Measurements from ENCODE around the gene TTLL4.

The TTLL4 gene

DNA sequence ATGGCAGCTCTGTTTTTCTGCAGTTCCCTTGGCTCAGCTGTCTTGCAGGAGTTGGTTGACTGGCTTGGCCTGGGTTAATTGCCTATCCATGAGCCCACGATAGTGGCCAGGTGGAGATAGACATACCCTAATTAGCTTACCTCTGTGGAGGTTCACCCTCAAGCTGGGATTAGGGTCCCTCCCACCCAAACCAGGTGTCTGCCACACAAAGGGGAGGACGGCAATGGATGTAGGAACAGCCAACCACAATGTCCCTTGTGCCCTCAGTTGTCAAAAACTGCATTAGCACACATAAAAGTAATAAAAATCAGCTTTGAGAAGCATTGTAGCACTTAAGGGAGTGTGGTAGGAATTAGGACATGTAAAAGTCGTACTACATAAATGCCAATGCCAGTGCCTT, 75.5 kb downstream of the TTLL4 start:
- DNase-seq, result no peak

DNA sequence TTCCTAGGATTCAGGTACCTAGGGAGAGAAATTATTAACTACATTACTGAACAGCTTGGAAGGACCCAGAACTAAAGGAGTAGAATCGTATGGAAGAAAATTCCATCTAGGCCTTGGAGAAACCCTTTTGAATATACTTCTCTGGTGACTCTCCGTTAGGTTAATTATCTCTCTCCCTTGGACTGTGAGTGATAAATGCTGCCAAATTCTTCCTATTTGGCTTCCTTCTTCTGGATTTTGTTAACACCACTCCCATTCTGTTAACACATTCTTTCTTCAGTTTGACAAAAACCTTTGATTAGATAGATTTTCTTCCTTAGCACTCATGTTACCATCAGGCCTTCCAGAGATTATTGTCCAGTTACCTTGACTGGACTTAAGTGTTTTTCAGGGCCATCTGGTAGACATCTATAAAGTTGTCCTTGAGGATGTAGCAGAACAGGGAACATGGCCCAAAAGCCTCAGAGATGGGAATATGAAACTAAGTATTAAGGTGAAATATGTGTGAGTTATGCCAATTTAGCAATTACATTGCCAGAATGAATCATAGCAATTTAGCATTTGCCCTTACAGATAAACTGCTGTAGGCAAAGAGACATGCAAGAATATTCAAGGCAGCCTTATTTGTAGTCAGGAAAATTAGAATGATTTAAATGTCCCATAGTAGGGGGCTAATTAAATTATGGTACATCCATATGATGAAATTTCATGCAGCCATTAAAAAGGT, 78.1 kb downstream of the TTLL4 start:
- no peak for DNase-seq

DNA sequence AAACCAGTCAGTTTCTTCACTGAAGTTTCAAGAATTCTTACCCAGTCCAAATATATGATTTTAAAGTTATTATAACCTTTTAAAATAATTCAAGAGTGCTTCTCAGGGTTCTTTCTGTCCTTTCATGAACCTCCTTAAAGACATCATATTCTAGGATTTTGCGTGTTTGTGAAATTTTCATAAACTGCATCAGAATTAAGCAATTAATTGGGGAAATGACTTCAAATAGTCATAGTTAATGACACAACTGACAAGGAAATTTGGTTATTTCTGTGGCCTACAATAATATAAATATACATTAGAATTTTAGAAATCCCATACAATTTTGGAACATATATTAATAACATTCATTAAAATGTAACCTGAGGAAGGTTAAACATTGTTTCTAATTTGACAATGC, 81.8 kb downstream of the TTLL4 start:
- no peak for DNase-seq

DNA sequence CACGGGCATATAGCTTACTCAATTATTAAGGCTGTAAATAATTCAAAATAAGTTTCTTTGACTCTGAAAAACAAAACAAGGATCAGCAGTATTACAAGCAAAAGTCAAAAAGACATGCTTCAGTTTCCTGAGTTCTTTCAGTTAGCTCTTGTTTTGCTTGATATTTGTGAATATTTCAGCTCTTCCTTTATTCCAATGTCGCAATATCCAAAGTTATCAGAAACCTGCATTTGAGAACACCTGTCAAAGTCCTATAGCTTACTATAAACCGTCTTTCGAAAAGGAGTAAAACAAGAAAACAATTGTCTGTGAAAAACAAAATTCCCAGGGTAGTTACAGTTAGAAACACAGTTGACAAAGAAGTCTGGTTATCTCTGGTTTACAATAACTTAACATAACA, 86.1 kb downstream of the TTLL4 start:
- no peak for DNase-seq

DNA sequence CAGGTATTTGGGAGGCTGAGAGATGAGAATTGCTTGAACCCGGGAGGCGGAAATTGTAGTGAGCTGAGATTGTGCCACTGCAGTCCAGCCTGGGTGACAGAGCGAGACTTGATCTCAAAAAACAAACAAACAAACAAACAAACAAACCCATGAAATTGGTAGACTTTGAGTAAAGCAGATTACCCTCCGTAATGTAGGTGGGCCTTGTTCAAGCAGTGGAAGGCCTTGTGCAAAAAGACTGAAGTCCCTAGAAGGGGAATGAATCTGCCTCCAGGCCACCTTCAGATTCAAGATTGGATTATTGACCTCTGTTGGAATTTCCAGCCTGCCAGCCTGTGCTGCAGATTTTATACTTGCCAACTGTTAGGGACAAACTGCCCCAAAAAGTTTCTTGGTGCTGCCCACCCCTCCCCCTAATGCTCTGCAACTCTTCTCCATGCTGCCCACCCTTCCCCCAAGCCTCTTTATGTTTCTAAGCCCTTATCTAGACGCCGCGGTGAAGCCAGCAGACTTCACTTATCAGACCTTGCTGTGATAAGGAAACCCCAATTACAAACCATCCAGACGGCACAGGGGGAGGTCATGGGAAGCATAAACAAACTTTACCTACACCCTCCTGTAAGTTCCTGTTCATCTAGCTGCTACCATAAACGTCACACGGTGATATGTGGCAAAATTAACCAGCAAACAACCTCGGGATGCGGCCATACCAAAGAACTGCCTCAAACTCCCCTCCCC, 88.3 kb downstream of the TTLL4 start:
- no peak for DNase-seq

DNA sequence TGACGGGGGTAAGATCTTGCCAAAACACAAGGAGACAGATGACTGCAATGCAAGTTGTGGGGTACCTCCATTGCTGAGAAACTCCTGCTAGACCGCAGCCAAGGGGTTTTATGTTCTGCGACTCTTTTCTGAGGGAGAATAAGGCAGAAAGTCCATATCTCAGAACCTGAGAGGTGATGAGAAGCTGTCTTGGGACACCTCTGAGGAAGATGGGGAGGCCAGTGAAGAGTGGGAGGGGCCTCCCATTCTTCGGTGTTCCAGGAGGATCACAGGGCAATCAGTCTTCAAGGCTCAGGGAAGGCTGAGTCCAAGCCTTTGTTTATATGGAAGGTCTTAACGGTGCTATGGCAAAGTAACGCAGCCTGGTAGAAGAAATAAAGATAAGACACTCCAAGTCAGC, 89.4 kb downstream of the TTLL4 start:
- DNase-seq, result no peak

DNA sequence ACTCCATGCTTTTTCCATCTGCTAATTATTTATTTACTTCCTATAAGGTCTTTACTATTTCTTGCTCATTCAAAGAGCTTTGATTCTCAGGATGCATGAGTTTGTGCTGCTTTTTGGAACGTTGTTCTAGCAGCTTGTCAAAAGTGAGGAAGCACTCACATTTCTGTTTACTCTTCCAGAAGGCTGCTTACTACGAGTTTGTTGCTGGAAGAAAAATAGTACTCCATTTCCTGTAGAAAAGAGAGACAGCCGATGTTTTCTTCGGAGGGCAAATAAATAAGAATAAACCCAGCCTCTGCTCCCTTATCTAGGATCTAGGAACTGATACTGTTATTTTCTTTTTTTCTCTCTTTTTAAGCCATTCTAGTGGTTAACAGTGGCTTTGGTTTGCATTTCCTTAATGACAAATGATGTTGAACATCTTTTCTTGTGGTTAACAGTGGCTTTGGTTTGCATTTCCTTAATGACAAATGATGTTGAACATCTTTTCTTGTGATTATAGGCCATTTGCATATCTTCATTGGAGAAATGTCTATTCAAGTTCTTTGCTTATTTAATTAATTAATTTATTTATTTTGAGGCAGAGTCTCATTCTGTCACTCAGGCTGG, 91.9 kb downstream of the TTLL4 start:
- DNase-seq, result no peak

DNA sequence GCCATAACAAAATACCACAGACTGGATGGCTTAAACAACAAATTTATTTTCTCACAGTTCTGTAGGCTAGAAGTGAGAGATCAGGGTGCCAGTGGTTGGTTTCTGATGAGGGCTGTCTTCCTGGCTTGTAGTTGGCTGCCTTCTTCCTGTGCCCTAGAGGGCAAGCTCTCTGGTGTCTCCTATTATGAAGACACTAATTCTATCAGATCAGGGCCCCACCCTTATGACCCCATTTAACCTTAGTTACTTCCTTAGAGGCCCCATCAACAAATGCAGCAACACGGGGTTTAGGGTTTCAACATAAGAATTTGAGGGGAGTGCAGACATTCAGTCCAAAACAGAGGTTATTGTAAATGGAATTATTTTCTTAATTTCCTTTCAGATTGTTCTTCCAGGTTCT, 94.2 kb downstream of the TTLL4 start:
- DNase-seq, result no peak

All from activated CD4-positive, alpha-beta T cell treated with anti-CD3 and anti-CD28 coated beads, Interleukin-2, amount 50 U/mL, for 1 hour (primary cell).